ENCODE data around the gene FAM117A.

FAM117A gene, protein sequence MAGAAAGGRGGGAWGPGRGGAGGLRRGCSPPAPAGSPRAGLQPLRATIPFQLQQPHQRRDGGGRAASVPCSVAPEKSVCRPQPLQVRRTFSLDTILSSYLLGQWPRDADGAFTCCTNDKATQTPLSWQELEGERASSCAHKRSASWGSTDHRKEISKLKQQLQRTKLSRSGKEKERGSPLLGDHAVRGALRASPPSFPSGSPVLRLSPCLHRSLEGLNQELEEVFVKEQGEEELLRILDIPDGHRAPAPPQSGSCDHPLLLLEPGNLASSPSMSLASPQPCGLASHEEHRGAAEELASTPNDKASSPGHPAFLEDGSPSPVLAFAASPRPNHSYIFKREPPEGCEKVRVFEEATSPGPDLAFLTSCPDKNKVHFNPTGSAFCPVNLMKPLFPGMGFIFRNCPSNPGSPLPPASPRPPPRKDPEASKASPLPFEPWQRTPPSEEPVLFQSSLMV

DNA sequence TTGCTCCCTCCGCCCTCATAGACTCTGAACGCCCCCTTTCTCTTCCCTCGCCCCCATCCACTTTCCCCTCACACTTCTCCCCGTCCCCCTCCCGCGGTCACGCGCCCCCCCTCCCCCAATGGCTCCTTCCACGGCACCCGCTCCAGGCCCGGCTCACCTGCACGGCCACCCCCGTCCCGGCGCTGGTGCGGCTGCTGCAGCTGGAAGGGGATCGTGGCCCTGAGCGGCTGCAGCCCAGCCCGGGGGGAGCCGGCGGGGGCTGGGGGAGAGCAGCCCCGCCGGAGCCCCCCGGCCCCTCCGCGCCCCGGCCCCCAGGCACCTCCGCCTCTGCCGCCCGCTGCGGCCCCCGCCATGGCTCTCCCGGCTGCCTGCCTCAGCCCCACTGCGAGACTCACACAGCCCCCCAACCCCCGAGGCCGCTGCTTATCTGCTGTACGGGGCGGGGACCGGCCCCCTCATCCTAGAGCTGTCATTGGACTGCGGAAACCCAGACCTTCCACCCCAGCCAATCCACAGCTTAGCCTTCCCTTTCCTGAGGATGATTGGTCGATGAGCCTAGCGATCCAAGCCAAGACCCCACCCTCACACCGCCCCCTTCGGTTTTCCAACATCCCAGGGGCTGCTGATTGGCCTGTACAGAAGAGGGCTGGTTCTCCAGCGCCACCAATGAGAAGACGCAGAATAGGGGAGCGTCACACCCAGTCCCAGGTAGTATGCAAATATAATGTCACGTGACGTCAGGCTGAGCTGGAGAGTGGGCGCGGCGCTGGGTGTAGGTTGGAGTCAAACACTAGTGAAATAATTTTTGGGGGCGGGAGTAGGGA is at the start of gene FAM117A:
Gene FAM117A (minus strand): TSS at position 397 of the 824 bp plus-strand sequence. CDS start 44 bp downstream, at position 353.
- DNase-seq (ENCODE audit: low read depth) = peak; percentile 92

DNA sequence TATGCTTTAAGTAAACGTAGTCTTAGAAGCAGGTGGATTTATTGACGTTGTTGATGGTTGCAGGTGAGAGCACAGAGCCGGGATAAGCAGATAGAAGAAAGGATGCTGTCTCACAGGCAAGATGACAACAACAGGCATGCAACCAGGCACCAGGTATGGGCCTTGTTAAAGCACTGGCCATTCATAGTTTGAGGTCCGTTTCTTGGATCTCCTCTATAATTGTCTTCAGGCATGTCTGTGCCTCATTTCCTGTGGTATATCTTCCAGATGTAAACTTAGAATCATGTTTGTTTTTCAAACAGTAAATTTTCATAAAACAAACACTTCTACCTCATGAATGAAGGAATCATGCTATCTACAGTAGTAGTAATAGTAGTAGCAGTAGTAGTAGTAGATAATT is 45.1 kb upstream of the FAM117A start:
- DNase-seq (ENCODE audit: low read depth) = no peak

DNA sequence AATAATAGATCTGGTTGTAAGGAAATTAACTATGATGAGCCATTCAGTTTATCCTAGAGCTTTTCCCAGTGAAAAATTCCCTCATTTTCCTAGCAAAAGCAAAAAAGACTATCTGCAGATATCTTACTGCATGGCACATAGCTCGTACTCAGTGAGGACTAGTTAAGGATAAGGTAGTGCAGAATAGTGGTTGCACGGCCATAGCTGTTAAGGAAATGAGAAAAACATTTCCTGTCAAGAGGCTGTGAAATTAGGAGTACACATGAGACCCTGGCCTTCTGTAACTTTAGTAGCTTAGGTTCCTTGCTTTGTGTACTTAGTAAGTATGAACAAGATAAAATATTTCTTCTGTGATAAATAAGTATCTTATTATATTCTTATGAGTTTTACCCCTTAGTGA is 34.8 kb upstream of the FAM117A start:
- DNase-seq (ENCODE audit: low read depth) = no peak

DNA sequence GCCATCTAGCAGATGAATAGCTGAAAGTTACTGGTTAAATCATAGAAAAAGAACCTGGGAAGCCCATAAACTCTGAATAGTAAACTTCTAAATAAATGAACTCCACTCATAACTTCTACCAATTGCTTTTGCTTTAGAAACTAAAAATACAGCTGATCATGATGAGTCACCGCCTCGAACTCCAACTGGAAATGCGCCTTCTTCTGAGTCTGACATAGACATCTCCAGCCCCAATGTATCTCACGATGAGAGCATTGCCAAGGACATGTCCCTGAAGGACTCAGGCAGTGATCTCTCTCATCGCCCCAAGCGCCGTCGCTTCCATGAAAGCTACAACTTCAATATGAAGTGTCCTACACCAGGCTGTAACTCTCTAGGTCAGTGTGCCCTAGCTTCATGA is 34.3 kb upstream of the FAM117A start:
- DNase-seq (ENCODE audit: low read depth) = no peak

DNA sequence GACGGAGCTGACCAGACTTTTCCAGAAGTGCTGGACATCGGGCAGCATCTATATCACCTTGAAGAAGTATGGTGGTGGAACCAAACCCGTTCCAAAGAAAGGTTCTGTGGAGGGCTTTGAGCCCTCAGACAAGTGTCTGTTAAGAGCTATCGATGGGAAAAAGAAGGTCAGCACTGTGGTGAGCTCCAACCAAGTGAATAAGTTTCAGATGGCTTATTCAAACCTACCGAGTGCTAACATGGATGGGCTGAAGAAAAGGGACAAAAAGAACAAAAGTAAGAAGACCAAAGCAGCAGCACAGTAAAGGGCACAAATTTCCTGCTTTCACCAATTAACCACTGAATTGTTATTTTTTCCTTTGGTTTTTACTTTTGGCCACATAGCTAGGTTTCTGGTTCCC is 31.4 kb upstream of the FAM117A start:
- no peak for DNase-seq (ENCODE audit: low read depth)

DNA sequence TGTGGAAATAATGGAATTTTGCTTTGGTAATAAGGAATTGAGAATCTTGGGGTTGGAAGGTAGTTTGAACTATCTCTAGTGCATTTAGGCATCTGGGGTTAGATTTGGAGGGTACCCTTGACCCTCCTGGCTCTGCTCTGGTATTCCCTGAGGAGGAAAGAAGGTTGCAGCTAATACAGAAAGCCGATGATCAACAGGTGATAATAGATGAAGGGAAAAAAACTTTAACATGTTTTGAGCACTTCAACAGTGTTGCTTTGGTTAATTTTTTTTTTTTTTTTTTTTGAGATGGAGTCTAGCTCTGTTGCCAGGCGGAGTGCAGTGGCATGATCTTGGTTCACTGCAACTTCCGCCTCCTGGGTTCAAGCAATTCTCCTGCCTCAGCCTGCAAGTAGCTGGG is 29.4 kb upstream of the FAM117A start:
- no peak for DNase-seq (ENCODE audit: low read depth)

DNA sequence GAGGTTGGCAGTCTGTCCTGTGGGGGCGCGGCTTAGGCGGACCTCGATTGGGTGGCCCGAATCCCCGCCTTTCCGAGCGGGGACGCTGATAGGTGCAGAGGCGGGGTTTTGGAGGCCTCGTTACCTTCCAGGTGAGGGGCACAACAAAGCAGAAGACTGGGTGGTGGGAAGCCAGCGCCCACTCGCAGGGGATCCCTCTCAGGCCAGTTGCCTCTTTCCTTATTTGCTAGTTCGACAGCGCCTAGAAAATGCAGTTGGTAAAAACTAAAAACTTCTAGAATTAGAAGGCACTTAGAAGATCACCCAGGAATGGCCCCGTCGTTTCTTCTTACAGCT is 25.3 kb upstream of the FAM117A start:
- no peak for DNase-seq (ENCODE audit: low read depth)

DNA sequence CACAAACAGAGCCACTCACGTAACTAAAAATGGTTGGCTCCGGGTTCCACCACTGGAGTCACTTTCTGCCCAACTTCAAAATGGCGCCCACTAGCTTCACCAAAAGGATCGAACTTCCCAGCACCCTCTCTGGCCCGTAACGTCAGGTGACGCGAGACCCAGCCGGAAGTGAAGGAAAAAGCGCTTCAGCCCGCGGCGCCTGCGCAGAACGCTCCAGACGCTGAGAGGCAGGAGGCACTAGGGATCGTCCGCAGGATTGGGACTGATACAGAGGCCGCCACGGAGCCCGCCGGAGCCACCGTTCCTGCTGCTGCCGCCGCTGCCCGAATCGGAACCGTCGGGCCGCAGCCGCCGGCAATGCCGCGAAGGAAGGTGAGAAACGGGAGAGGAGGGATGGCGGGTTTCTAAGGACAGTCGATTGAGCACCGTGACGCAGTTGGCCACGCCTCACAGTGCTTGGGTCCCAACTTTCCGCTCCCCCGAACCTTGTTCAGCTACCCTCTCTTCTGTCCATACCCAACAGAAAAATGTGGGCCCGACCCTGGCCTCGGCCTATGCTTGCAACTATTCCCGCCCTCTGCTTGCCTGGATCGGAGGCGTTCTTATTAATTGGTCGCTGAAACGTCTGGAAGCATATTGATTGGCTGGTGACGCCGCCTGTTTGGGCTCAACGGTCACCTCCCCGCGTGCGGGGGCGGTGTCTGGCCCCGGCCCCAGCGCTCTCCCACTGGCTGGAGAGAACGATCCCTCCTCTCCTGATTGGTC is 24.7 kb upstream of the FAM117A start, which contains the start of gene KAT7:
Gene KAT7 (plus strand): TSS at position 204 of the 765 bp plus-strand sequence. CDS start 154 bp downstream, at position 358.
- peak; percentile 98 for DNase-seq (ENCODE audit: low read depth)

DNA sequence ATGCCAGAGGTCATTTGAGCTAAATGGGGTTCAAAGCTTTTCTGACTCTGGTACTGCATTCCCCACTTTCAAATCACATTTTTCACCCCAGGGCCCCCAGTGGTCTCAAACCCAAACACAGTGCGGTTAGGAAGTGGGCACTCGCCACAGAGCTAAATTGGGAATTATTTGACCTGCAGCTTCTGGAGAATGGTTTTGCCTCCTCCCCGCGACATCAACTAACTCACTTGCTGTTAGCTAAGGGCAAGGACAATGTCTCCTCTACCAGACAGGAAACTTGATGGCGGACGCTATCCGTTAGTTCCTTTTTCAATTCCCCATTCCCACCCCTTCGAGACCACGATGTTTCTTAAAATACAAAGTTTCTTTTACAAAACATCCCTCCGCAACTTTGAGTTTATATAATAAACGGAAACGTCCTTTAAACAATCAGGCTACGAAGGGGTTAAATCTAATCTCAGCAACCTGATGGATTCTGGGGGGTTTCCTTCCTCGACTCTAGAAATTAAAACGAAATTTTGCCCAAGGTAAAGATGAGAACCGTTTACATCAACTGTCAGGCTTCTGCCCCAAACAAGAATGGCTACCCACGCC is 24.1 kb upstream of the FAM117A start:
- no peak for DNase-seq (ENCODE audit: low read depth)

DNA sequence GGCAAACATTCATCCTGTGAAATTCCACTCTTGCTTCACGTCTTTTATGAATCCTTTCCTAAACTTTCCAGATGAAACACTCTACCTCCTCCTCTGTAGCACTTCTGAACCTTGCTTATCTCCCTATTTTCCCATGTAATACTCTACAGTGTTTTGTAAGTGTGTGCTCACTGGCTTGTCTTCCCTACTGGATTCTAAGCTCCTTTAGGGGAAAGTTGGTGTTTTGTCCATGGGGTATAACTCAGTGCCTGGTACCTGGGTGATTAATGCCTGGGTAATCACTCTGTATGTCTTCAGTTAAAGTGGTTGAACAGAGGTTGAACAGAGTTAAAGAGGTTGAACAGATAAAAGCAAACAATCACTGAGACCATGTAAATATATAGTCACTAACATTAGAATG is 20.7 kb upstream of the FAM117A start:
- DNase-seq (ENCODE audit: low read depth) = no peak

DNA sequence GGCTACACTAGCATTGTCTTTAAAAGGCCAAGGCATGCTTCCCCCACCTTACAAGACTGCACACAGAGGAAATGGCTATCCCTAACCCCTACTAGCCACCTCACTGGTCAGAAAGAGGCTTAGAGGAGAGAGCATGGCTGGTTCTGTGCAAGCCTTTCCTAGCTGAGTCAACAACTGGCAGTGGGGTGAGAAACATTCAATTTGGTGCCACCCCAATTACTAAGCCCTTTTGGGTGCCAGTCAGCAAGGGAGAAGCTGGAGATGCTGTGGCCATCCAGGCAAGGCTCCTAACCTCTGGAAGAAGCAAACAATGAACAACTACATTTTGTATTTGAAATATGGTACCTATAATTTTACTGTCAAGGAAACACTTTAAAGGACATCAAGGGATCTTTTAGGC is 19.9 kb upstream of the FAM117A start:
- DNase-seq (ENCODE audit: low read depth) = no peak

DNA sequence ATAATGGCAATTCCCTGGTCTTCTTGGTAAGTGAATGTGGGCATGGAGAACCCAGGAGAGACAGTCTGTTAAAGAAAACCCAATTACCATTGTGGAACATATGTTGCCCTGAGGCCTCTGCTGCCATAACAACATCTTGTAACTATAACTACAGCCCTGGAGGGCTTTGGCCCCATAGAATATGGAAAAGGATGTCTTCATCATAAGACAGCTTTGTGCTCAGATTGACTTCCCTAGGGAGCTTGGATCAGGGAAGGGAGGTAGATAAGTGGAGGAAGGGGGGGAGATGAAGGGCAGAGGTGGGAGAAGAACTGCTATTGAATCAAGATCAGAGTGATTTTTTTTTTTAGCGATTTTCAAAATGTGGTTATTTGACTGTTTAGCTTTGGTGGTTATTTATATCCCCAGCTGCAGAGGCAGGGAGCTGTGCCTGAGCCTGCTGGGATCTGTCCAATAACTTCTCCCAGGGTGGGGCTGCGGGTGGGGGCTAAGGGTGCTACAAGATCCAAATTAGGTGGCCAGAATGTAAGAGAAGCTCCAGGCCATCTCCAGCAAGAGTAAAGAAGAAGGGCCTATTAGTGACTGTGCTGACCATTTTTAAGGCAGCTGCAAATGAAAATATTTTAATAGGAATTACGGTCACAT is 19.3 kb upstream of the FAM117A start:
- no peak for DNase-seq (ENCODE audit: low read depth)

DNA sequence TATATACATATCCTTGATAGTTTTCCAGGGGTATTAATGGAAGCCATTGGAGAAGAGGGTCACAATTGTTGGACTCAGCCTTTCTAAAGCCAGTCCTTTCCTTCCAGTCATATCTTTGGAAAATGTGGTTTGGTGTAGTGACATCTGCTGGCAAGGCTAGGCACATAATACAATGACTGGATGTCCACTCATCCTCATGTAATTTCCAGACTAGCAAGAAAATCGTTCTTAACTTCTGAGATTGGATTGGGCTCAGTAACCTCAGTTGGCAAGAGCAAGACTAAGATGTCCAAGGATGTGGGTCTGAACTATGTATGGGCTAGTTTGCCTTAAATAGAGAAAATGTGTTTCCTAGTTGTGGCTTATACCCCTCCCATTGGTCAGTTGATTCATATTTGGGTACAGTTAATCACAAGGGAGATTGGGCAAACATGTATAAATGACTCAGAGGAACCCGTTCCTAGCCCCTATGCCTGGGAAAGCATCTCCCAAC is 15.9 kb upstream of the FAM117A start:
- no peak for DNase-seq (ENCODE audit: low read depth)

DNA sequence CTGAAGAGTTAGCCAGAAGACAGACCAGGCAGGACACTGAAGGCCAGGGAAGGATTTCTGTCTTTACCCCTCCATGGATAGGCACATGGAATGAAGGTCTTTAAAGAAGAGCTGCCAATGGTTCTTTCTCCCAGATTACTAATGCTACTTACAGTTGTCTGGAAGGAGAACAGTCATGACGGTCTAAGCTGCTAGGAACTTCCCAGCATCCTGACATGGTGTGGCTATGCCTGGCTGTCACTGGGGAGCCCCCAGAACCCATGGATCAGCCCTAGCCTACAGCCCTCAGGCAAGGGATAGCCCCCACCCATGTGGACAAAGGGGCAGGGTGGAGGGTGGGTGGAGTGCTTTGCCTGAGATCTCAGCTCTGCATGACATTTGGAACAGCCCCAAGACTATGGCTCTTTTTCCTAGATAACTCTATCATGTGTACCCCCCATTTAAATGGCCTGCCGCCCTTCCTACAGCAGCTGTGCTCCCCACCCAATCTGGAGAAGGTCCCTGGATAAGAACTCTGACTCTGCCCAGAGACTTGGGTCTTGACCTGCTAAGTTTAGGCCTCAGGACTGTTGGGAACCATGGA is 15.3 kb upstream of the FAM117A start:
- no peak for DNase-seq (ENCODE audit: low read depth)

DNA sequence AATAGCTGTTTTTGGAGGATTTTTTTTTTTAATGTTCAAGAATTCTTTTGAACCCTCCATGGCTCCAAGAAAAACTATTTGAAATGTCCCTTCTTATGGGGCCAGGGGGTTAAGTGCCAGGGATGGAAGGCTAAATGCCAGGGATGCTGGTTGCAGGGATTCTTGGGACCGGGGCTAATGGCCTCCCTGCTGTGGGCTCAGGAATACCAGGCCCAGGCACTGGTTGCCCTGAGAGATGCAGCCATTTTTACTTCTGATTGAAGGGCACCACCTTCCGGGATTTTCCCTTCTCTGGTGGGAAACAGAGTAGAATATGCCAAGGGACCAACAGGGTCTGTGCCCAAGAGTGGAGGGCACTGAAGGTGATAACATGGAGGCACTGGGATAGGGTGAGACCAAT is 13.6 kb upstream of the FAM117A start:
- DNase-seq (ENCODE audit: low read depth) = no peak

DNA sequence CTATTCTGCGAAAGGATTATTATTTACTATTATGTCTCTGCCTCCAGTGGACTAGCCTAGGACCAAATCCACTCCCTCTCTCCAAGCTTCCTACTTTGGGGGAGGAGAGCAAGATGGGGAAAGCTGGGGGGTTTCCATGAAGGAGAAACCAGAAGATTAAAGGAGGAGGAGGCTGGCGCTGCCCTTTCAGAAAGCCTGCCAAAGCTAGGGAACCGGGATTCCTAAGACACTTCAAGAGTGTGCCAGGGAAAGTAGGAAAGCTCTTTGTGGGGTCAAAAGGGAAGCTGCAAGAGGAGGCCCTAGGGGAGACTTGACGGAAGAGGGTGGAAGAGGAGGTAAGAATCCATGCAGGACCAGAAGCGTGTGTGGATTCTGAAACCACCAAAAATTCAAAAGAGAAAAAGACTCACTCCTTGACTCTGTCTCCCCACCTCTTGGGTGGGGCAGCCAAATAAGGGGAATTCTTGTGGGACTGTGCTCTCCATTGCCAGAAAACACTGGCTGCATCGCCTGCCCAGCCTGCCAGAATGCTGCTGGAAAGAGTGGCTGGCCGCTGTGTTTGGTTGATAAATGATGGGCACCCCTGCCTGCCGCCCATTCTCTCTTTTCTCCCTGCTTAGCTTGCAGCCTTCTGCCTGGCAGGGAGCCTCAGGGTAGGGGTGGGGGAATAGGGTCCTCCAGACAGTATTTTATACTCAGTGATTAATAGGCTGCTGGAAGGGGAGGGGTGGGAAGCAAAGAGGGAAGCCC is 12.8 kb upstream of the FAM117A start:
- DNase-seq (ENCODE audit: low read depth) = no peak

DNA sequence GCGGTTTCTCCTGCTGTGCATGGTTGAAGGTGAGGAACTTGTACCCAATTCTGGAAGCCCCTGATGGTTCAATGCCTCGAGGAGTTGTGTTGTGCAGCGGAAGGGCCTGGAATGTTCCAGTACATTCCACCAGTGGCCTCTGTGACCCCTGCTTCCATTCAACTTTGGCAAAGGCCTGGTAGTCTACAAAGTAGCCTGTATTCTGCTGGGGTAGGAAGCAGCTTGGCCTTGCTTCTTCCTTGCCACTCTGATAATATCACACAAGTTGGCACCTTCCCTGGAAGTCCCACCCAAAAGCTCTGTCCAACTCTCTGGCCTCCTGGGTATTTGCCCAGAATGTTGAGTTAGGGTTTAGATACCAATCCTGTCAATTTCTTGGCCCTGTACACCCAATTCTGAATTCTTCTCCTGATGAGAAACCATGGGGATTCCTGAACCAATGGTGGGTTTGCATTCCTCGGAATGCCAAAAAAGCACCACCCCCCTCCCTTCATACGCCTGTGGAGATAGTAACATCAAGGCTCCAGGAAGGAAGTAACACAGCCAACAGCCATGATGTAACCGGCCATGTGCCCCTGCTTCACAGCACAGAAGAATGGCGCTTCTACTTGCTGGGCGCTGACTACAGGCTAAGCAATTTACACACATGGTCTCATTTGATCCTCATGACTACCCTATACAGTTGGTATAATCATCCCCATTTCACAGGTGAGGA is 11.8 kb upstream of the FAM117A start:
- DNase-seq (ENCODE audit: low read depth) = no peak

DNA sequence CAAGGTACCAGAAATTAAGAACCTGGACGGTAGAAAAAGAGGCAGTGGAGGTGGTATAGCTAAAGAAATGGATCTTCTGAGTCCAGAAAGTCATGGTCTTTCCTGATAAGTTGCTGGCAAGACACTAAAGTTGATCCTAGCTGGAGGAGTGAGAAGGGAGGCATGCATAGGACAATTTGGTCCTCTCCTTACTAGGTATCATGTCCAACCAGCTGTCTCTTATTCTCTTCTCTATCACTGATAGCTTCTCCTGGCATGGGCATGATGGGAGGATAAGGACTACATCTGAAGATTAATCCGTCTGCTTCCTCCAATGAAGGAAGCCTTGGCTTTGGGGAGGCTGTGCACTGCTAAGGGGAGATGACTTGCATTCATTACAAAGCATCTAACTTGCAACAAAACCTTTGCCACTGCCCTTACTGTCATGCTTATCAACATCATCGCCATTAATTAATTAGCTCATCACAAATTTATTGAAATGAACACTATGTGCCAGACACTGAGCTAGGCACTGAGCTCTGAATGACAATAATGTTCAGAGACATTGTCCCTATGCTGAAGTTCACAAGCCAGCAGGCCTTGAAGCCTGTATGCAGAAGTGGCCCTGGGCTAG is 3.1 kb upstream of the FAM117A start:
- no peak for DNase-seq (ENCODE audit: low read depth)

DNA sequence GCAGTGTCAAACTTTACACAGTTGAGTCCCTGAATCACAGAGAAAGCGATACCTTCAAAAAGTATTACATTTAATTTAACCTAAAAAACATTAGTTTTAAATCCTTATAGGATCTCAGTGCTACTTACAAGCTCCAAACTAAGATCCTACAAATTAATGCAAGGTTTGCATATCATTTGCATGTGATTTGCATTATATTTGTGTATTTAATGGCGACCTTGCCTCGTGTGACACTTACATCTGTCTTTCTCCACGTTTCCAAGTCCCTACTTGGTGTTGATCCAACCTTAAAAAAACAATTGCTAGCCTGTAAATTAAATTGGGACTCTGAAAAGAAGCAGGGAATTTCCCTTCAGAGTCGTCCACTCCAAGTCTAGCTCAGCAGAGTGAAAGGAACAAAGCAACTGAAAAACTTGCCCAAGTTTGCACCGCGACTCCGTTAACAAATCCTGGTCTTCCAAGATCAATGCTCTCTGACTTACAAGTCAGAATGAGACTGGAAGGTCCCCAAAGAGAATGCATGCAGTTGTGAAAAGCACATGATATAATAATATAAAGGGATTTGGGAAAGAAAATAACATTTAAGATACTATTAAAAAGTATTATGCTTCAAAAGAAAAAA is 739 bp upstream of the FAM117A start:
- no peak for DNase-seq (ENCODE audit: low read depth)

All from activated gamma-delta T cell treated with anti-CD3 and anti-CD28 coated beads, Interleukin-2, amount 50 U/mL, for 16 hours (primary cell).